HG02642 (cell line): ENCODE measurements around the gene ZBTB5.

Experiments
- ATAC-seq: cut with Tn5 transposase; IDR thresholded peaks from one replicate; pipeline ENCODE4 v1.9.1; 2021; ENCODE audit warnings: mild to moderate bottlenecking; ENCODE audit not compliant: unreplicated experiment, poor library complexity

ZBTB5 gene

DNA sequence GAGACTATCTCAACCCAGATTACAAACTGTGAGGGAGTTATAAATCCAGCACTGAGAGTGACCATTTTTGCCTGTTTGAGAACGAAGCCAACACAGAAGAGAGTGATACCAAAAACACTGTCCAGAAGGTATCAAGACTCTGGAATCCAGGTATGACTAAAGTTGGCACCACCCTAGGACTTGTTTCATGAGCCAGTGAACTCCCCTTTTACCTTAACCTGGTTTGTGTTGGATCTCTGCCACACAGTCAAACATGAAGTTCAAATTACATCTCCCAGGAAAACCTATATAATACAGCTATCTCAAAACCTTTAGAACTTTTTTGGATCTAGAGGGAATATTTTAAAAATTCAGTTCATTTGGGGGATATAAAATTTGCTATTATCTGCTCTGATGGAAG is 11.4 kb downstream of the ZBTB5 start:
- no peak for ATAC-seq

DNA sequence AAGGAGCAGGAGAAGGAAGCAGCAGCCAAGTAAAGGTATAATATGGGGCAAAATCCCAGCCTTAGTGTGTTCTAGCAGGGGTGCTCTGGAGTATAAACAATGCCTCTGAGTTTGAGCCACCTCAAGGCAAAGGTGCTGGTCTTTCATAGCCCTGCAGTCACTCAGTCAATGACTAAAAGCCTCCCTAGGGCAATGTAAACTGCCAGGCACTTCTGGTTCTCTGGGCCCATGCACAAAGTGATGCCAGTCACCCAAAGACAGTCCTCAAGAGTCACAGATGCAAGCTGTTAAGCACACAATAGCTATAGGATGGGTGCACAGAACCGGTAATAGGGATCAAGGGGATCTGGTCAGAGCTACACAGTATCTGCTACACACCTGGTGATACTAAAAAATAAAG is 12.6 kb downstream of the ZBTB5 start:
- no peak for ATAC-seq

DNA sequence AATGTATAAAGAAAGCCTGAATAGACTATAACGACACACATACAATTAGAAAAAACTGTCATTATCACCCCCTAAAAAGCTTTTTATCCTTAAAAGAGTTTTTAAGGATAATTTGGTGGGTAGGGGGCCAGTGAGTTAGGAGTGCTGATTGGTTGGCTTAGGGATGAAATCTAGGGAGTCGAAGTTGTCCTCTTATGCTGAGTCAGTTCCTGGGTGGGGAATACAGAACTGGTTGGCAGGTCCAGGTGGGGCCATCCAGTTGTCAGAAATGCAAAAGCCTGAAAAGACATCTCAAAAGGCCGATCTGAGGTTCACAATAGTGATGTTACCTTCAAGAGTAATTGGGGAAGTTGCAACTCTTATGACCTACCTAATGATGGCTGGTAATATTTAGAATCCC is 13.6 kb downstream of the ZBTB5 start:
- no peak for ATAC-seq

DNA sequence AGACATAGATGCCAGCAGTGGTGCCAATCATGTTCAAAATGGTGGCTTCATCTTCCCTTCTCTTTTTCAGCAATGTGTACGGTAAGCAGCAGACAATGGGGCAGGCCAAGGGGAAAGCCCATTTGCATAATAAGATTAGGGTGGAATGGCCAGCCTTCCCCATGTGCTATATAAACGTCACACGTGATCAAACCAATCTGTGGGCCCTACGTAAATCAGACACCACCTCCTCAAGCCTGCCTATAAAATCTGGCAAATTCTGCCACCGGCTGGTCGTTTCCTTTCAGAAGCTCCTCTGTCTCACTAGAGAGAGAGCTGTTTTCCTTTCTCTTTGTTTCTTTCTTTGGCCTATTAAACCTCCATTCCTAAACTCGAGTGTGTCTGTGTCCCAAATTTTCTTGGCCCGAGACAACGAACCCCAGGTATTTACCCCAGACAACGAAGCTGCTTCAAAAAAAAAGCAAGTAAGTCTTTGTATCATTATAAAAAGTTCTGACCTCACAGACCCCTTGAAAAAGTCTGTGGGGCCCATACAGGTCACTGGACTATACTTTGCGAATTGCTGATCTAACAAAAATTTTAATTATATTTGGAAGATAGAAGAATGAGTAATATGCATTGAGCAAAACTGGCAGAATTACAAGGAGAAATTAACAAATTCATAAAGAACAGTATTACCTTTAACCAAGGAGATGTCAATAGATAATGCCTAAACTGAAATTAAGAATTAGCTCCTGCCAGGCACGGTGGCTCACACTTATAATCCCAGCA is 15.2 kb downstream of the ZBTB5 start:
- no peak for ATAC-seq

DNA sequence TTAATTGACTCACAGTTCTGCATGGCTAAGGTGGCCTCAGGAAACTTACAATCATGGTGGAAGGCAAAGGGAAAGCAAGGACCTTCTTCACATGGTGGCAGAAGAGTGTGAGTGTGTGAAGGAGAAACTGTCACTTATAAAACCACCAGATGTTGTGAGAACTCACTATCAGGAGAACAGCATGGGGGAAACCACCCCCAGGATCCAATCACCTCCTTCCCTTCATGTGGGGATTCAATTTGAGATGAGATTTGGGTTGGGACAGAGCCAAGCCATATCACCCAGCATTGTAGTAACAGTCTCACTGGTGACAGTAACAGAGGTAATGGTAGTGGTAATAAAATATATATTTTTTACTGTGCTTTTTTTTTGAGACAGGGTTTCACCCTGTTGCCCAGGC is 18.1 kb downstream of the ZBTB5 start:
- ATAC-seq: no peak

- ATAC-seq: no peak
These were observed 18.8 kb downstream of the ZBTB5 start for GRCh38 chr9:37446401-37446800.

DNA sequence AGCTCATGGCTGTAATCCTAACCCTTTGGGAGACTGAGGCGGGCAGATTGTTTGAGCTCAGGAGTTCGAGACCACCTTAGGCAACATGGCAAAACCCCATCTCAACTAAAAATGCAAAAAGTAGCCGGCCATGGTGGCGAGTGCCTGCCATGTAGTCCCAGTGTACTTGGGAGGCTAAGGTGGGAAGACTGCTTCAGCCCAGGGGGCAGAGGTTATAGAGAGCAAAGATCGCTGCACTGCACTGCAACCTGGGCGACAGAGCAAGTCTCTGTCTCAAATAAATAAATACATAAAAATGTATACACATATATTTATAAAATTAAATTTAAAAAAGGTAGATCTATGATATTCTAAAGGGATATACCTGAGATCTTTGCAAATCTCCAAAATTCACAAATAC is 19.4 kb downstream of the ZBTB5 start:
- no peak for ATAC-seq

DNA sequence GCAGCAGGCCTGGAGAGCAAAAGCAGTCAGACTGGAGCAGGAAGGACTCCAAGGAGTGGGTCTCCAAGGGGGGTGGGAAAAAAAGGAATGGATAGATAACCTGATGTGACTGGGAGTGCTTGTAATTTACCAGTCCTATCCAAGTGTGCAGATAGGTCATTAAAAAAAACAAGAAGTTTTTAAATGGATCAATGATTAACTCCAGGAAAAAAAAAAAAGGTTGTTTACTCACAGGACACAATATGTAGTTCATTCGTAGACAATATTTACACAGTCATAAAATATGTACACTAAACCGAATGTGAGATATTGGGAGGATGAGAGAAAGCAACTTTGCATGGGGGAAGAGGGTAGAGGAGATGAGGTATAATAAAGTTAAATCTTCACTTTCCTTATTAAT is 20.4 kb downstream of the ZBTB5 start:
- no peak for ATAC-seq

DNA sequence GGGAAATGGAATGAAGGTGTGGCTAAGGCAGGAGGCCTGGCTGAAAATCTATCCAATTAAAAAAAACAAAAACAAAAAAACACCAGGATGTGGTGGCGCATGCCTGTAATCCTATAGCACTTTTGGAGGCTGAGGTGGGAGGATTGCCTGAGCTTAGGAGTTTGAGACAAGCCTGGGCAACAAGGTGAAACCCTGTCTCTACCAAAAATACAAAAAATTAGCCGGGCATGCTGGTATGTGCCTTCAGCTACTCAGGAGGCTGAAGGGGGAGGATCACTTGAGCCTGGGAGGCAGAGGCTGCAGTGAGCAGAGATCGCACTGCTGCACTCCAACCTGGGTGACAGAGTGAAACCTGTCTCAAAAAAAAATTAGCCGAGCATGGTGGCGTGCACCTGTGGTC is 21.7 kb downstream of the ZBTB5 start:
- ATAC-seq: no peak

- ATAC-seq: no peak
These were observed 22.7 kb downstream of the ZBTB5 start for GRCh38 chr9:37442556-37442955.

- ATAC-seq: no peak
These were observed 23.4 kb downstream of the ZBTB5 start for GRCh38 chr9:37441776-37442370.

GRCh38 chr9:37438359-37438758 is 26.9 kb downstream of the ZBTB5 start:
- no peak for ATAC-seq

DNA sequence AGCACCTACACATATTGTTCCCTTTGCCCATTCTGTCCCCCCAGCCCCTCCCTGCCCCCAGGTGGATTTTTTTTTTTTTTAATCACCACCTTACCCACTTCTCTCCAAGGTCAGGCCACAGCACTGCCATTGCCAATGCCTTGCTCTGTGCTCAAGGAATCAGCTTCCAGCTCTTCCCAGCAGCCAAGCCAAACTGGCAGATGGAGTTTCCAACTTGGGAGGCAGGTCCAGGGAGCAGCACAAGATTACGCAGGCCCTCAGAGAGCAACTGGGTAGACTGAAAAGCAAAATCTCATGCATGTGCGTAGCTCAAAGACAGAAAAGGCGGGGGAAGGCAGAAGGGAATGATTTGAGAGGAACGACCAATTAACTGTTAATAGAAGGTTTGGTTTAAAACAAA is 27.6 kb downstream of the ZBTB5 start:
- ATAC-seq: no peak

DNA sequence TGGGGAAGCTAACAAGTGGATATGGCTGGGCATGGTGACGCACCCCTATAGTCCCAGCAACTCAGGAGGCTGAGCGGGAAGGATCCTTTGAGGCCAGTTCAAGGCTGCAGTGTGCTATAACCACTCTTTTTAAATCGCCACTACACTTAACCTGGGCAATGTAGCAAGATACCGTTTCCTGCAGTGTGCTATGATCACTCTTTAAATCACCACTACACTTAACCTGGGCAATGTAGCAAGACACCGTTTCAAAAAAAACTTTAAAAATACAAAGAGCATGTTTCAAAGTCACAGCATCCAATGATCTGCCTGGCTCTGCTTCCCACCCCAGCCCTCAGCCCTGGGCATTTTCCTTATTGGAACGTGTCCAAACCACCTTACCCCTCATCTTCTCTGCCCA is 28.2 kb downstream of the ZBTB5 start:
- ATAC-seq: no peak

DNA sequence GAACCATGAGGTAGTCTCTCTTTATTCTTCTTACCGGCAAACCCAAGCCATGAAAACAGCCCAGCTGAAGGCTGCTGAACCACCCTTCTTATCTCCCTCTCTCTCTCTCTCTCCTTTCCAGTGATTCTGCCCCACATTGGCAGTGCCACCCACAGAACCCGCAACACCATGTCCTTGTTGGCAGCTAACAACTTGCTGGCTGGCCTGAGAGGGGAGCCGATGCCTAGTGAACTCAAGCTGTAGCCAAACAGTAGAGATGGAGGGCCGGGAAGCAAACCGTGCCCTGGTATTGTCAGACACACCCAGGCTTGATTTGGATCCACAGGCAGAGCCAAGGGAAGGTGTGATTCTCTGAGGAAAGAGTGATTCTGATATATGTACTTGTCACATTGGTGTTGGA is 28.7 kb downstream of the ZBTB5 start:
- ATAC-seq: no peak

DNA sequence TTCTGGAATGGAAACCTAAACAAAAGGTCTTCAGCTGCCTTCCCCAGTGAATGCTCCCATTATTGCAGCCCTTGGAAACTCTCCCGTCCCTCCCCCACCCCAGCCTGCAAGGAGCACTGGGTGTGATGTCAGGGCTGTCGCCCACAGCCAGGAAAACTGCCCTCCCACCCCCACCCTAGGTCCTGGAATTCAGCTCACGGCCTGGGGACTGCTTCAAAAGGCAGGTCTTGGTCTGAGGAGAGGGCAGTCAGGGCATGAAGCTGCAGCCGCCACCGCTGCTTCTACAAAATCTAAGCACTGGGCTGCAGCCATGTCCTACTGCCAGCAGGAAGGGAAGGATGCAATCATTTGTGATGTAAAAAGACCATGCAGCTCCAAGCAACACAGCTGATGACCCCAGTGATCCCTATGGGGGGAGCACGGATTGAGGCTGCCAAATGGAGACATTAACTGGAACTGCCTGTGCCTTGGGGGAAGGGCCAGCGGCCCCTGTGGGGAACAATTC is 31.3 kb downstream of the ZBTB5 start:
- ATAC-seq: no peak

- ATAC-seq: no peak
These were observed 33.2 kb downstream of the ZBTB5 start for GRCh38 chr9:37432020-37432419.

DNA sequence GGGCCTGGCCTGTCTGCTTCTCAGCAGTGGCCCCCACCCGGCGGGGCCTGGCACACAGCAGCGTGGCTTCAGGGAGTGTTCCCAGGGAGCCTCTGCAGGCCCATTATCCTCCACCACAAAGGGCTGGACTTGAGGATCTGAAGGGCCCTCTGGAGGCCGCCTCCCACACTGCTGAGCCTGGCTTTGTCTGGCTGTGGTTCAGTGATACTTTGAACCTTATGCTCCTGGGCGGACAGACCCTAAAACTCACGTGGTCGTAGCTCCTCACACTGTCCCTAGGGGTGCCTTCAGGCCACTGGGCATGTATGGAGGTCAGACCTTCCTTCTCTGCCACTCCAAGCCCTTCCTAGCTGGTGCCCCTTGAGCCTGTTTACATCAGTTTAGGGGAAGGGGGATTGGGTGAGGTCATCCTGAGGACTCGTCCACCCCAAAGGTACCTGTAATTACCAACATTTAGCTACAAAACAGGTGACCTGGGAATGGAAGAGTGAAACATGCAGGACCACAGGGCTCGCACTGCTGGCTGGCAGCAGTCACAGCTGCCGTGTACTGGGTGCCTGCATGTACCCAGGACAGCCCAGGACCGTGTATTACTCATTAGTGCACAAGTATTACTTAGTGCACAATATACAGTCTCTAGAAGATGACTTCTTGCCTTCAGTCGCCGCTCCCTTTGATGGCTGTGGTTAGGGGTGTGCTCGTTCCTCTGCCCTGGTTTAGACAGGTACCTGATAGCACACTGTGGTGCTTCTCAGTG is 34.2 kb downstream of the ZBTB5 start:
- no peak for ATAC-seq

DNA sequence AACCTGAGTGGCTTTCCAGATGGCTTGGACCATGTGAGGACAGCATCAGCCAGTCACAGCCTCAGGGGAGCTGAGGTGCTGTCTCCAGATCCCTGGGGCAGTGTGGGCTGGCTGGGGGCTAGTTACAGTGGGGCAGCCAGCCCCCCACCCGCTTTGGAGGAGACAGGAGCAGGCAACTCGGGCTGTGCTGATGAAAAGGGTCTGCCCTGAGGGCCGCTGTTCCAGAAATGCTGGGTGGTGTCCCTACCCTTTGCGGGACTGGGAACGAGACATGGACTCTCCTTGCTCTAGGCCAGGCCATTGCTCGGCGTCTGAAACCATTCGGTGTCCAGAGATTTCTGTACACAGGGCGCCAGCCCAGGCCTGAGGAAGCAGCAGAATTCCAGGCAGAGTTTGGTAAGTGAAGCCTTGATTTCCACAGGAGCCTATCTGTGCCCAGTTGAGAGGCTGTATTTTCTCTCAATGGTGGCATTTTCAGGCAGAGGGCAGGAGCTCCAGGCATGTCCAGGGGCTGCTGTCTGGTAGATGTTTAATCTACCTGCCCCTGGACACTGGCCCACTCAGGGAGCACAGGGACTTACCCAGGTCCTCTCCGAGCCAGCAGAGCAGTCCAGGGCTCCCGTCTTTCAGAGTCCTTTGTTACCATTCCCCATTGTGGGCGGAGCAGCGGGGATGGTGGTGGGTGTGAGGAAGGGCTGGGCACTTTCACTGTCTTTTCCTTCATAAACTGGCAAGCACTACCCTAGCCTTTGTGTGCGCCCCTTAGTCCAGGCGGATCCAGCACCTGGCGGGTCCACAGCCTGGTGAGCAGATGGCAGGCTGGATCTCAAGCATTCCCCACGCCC is 35.6 kb downstream of the ZBTB5 start:
- no peak for ATAC-seq

GRCh38 chr9:37428345-37428744 is 36.9 kb downstream of the ZBTB5 start:
- ATAC-seq: no peak
